Fibroblast of lung (primary cell): ENCODE data around the gene PLA2G6.

Experiments used
- CTCF ChIP-seq, 2 donors: IDR thresholded peaks in 1 of 2; conservative IDR thresholded peaks in 1 of 2; 1 replicate in 1 of 2; 2 replicates in 1 of 2; pipeline ENCODE4 v1.5.1; 2011 to 2012; ENCODE audit warnings: low read length in 2 of 2, control low read depth in 1 of 2, inconsistent platforms in 1 of 2, low read depth in 1 of 2, mild to moderate bottlenecking in 1 of 2
- EZH2 ChIP-seq: IDR thresholded peaks from 2 replicates; pipeline ENCODE4 v1.5.1; 2012; ENCODE audit warnings: low read length, control low read depth, mild to moderate bottlenecking; ENCODE audit errors: missing control alignments

GRCh38 chr22:38124236-38124974 is 57.2 kb downstream of the PLA2G6 start:
- TF ChIP-seq CTCF (conservative IDR thresholded peaks at IDR 0.05 in 1 of 2, IDR thresholded peaks at IDR 0.05 in 1 of 2; ENCODE audit: low read depth in 1 of 2, low read length in 2 of 2) (no peak), EZH2 (no peak)
